Kidney epithelial cell (primary cell): Measurements from ENCODE around the gene SEC14L3. TPM values are rescaled to one million over a fixed set of nuclear protein-coding genes. Genes with fewer than 3 reads are reported as not detected.

Source experiments
- DNase-seq: peaks from one replicate; pipeline ENCODE4 v3.0.0-alpha.2; 2010; ENCODE audit warnings: low read depth
- H3K27me3 ChIP-seq: 2 replicates; pipeline ENCODE4 v1.6.0; 2011; ENCODE audit warnings: low read length; ENCODE audit not compliant: control insufficient read depth, insufficient read depth
- H3K36me3 ChIP-seq: 2 replicates; pipeline ENCODE4 v1.5.1; 2011; ENCODE audit warnings: low read length; ENCODE audit not compliant: control insufficient read depth, insufficient read depth
- H3K4me3 ChIP-seq: 2 replicates; pipeline ENCODE4 v1.5.1; 2011; ENCODE audit warnings: low read depth, mild to moderate bottlenecking, control low read depth, low read length
- total RNA-seq: library from RNA; depleted of rRNA; stranded (reverse); fragments of >200 nt; gene quantifications from 2 replicates; pipeline ENCODE4 v1.2.3, GENCODE V29; 2015
- TF ChIP-seq, protein P1 (sequence below): IDR thresholded peaks from 2 replicates; pipeline ENCODE4 v1.5.1; 2011; ENCODE audit warnings: mild to moderate bottlenecking, moderate library complexity, low read length, control low read depth, inconsistent platforms; ENCODE audit not compliant: insufficient read depth, poor library complexity, severe bottlenecking

Gene SEC14L3
- total RNA-seq, 1 donor from 2014 or later, result not detected

DNA sequence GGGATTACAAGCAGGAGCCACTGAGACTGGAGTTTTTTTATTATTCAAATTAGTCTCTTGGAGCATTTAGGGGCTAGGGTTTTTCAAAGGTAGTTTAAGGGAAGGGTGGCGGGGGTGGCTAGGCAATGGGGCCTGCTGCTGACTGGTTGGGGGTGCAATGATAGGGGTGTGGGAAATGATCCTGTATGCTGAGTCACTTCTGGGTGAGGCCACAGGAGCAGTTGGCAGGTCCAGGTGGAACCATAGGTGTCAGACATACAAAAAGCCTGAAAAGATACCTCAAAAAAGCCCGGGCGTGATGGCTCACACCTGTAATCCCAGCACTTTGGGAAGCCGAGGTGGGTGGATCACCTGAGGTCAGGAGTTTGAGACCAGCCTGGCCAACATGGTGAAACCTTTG lies 32.6 kb downstream of the SEC14L3 start:
- Histone ChIP-seq H3K4me3 (no peak overlapping the region), H3K36me3 (no peaks in the 10 kb centered on the region), H3K27me3 (no peaks in the 10 kb centered on the region)
- no peak for DNase-seq
- TF ChIP-seq, protein P1, sequence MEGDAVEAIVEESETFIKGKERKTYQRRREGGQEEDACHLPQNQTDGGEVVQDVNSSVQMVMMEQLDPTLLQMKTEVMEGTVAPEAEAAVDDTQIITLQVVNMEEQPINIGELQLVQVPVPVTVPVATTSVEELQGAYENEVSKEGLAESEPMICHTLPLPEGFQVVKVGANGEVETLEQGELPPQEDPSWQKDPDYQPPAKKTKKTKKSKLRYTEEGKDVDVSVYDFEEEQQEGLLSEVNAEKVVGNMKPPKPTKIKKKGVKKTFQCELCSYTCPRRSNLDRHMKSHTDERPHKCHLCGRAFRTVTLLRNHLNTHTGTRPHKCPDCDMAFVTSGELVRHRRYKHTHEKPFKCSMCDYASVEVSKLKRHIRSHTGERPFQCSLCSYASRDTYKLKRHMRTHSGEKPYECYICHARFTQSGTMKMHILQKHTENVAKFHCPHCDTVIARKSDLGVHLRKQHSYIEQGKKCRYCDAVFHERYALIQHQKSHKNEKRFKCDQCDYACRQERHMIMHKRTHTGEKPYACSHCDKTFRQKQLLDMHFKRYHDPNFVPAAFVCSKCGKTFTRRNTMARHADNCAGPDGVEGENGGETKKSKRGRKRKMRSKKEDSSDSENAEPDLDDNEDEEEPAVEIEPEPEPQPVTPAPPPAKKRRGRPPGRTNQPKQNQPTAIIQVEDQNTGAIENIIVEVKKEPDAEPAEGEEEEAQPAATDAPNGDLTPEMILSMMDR, result no peak

DNA sequence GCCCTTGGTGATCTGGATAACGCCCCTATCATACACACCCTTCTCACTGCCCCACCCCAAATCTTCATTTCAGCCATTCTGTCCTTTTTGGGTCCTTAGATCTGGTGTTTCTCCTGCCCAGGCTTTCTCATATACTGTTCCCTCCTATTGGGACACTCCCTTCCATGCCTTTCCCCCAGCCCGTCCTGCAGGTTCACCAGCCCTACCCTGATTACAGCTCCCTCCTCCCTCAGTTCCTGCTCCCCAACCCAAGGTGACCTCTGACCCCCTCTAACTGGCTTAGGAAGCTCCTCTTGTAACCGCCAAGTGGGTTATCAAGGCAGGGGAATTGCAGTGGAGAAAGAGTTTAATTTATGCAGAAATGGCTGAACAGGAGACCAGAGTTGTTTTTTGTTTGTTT lies 33.3 kb downstream of the SEC14L3 start:
- Histone ChIP-seq H3K4me3 (no peak overlapping the region), H3K36me3 (no peaks in the 10 kb centered on the region), H3K27me3 (no peaks in the 10 kb centered on the region)
- DNase-seq, result no peak
- TF ChIP-seq, protein P1, result no peak

GRCh38 chr22:30436196-30436595 lies 35.6 kb downstream of the SEC14L3 start:
- Histone ChIP-seq H3K27me3 (no peaks in the 10 kb centered on the region), H3K4me3 (no peak overlapping the region), H3K36me3 (no peaks in the 10 kb centered on the region)
- TF ChIP-seq, protein P1, result no peak
- DNase-seq, result no peak

DNA sequence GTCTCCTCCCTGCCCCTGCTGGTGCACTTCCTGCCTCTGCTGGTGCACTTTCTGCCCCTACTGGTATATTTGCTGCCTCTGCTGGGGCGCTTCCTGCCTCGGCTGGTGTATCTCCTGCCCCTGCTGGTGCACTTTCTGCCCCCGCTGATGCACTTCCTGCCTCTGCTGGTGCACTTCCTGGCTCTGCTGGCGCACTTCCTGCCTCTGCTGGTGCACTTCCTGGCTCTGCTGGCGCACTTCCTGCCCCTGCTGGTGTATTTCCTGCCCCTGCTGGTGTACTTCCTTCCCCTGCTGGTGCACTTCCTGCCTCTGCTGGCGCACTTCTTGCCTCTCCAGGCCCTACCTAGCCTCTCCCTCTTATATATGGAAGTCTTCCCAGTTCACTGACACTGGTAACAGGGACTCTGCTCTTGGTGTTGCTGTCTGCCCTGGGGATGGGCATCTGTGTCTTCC lies 36.1 kb downstream of the SEC14L3 start:
- Histone ChIP-seq H3K4me3 (no peak overlapping the region), H3K36me3 (no peaks in the 10 kb centered on the region), H3K27me3 (no peaks in the 10 kb centered on the region)
- TF ChIP-seq, protein P1, result no peak
- DNase-seq, result no peak

- no peak overlapping the region for H3K4me3 ChIP-seq
- DNase-seq, result no peak
- TF ChIP-seq, protein P1, result no peak
- H3K36me3 ChIP-seq, result no peaks in the 10 kb centered on the region
- H3K27me3 ChIP-seq, result no peaks in the 10 kb centered on the region
Measured at GRCh38 chr22:30434843-30435242, 37.0 kb downstream of the SEC14L3 start.

DNA sequence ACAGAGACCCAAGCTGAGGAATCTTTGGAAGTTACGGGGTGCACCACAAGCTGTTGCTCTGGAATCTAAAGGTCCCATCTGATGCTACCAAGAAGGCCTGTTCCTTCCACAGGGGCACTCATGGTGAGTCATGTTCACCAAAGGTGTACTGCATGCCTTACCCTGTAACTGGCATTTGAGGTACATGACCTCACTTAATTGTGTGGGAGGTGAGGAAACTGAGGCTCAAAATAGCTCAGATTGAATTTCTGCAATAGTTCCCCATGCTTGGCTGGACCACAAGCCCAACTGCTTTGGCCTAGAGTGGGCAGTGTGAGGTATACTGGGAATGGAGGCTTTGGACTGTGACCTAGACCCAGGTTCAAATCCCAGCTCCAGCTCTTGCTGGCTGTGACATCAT lies 38.0 kb downstream of the SEC14L3 start:
- Histone ChIP-seq H3K27me3 (no peaks in the 10 kb centered on the region), H3K4me3 (no peak overlapping the region), H3K36me3 (no peaks in the 10 kb centered on the region)
- TF ChIP-seq, protein P1, result no peak
- no peak for DNase-seq
